Measurements from ENCODE around the gene CWC25. TPM values are rescaled to one million over a fixed set of nuclear protein-coding genes. Genes with fewer than 3 reads are reported as not detected.

CWC25 gene
- total and polyA plus RNA-seq, 9 of the 15 experiments (the other 6 are each of a cell fraction or from before 2014, with no cell fraction given) = 16.5 to 27.4 (median 23.0) TPM

GRCh38 chr17:38824899-38825761 is at the start of gene CWC25 (continued):
- TF ChIP-seq MGA (IDR thresholded peaks at IDR 0.05) (peak; percentile 95), YY1 (IDR thresholded peaks at IDR 0.05; ENCODE audit: borderline replicate concordance in 1 of 3, control insufficient read depth in 1 of 3, extremely low read depth in 1 of 3, insufficient read depth in 3 of 3, insufficient read length in 1 of 3, insufficient replicate concordance in 2 of 3, low read depth in 1 of 3, low read length in 2 of 3) (peak in 2 of 3 experiments; percentile 68 to 84), ZNF280A (IDR thresholded peaks at IDR 0.05; ENCODE audit: low read depth, partially characterized antibody) (no peak), MTA1 (IDR thresholded peaks at IDR 0.05; ENCODE audit: borderline replicate concordance) (peak; percentile 100), MCM5 (IDR thresholded peaks at IDR 0.05; ENCODE audit: low read depth) (no peak), EP400 (IDR thresholded peaks at IDR 0.05) (peak; percentile 99)
- TF ChIP-seq, protein P1, sequence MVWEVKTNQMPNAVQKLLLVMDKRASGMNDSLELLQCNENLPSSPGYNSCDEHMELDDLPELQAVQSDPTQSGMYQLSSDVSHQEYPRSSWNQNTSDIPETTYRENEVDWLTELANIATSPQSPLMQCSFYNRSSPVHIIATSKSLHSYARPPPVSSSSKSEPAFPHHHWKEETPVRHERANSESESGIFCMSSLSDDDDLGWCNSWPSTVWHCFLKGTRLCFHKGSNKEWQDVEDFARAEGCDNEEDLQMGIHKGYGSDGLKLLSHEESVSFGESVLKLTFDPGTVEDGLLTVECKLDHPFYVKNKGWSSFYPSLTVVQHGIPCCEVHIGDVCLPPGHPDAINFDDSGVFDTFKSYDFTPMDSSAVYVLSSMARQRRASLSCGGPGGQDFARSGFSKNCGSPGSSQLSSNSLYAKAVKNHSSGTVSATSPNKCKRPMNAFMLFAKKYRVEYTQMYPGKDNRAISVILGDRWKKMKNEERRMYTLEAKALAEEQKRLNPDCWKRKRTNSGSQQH (CRISPR knock-in tag; IDR thresholded peaks at IDR 0.05) = no peak
- TF ChIP-seq, protein P2, sequence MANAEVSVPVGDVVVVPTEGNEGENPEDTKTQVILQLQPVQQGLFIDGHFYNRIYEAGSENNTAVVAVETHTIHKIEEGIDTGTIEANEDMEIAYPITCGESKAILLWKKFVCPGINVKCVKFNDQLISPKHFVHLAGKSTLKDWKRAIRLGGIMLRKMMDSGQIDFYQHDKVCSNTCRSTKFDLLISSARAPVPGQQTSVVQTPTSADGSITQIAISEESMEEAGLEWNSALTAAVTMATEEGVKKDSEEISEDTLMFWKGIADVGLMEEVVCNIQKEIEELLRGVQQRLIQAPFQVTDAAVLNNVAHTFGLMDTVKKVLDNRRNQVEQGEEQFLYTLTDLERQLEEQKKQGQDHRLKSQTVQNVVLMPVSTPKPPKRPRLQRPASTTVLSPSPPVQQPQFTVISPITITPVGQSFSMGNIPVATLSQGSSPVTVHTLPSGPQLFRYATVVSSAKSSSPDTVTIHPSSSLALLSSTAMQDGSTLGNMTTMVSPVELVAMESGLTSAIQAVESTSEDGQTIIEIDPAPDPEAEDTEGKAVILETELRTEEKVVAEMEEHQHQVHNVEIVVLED (CRISPR knock-in tag; IDR thresholded peaks at IDR 0.05) = peak; percentile 71

All from K562 (cell line).